Measurements from ENCODE around the gene THSD7A.
A peak's percentile ranks its signal among the peaks of the same experiment; 100 is the strongest.

THSD7A gene, protein sequence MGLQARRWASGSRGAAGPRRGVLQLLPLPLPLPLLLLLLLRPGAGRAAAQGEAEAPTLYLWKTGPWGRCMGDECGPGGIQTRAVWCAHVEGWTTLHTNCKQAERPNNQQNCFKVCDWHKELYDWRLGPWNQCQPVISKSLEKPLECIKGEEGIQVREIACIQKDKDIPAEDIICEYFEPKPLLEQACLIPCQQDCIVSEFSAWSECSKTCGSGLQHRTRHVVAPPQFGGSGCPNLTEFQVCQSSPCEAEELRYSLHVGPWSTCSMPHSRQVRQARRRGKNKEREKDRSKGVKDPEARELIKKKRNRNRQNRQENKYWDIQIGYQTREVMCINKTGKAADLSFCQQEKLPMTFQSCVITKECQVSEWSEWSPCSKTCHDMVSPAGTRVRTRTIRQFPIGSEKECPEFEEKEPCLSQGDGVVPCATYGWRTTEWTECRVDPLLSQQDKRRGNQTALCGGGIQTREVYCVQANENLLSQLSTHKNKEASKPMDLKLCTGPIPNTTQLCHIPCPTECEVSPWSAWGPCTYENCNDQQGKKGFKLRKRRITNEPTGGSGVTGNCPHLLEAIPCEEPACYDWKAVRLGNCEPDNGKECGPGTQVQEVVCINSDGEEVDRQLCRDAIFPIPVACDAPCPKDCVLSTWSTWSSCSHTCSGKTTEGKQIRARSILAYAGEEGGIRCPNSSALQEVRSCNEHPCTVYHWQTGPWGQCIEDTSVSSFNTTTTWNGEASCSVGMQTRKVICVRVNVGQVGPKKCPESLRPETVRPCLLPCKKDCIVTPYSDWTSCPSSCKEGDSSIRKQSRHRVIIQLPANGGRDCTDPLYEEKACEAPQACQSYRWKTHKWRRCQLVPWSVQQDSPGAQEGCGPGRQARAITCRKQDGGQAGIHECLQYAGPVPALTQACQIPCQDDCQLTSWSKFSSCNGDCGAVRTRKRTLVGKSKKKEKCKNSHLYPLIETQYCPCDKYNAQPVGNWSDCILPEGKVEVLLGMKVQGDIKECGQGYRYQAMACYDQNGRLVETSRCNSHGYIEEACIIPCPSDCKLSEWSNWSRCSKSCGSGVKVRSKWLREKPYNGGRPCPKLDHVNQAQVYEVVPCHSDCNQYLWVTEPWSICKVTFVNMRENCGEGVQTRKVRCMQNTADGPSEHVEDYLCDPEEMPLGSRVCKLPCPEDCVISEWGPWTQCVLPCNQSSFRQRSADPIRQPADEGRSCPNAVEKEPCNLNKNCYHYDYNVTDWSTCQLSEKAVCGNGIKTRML (N-terminal part only)

DNA sequence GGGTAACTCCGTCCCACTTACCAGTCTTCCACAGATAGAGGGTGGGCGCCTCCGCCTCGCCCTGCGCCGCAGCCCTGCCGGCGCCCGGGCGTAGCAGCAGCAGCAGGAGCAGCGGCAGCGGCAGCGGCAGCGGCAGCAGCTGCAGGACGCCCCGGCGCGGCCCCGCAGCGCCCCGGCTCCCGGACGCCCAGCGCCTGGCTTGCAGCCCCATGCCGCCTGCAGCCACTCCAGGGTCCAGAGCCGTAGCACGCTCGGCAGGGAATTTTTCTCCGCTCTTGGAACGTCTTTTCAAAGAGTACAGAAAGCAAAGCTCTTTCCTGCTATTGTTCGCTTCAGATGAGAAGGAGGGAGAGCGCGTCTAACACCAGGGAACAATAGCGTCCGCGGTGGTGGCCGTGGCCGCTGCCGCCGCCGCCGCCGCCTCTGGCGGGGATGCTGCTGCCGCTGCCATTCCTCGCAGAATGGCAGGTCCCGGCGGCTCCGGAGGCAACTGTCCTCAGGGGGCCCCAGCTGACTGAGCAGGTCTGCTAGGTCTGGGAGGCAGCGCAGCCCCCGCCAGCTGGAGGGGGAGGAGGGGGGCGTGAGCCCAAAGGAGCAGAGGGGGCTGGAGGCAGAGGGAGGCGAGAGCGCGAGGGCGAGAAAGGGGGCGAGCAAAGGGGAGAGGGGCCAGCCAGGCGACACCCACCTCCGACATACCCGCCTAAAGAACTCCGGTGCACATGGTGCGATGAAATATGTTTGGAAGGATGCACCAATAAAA is at the start of gene THSD7A:
Gene THSD7A (minus strand): TSS at position 463 of the 760 bp plus-strand sequence. CDS start 252 bp downstream, at position 211.
- FAIRE-seq, result no peak

DNA sequence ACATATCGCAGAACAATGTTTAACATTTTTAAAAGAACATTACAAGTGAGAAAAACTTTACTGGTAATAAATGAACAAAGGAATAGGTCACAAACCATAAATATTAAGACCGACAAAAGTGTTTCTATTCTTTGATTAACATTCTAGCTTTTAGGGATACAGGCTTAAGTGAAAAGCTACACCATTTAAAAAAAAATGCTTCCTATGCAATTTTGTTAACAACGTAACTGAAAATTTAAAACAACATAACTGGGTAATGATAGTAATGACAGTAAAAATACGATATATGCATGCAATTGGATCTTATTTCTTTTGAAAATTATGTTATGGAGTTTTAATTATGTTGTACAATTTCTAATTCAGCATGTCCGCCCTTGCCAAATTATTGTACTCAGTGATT is 49.7 kb upstream of the THSD7A start:
- FAIRE-seq, result no peak

- no peak for FAIRE-seq
Observed at GRCh38 chr7:11875635-11876034, 43.6 kb upstream of the THSD7A start.

- no peak for FAIRE-seq
Observed at GRCh38 chr7:11865671-11866070, 33.7 kb upstream of the THSD7A start.

DNA sequence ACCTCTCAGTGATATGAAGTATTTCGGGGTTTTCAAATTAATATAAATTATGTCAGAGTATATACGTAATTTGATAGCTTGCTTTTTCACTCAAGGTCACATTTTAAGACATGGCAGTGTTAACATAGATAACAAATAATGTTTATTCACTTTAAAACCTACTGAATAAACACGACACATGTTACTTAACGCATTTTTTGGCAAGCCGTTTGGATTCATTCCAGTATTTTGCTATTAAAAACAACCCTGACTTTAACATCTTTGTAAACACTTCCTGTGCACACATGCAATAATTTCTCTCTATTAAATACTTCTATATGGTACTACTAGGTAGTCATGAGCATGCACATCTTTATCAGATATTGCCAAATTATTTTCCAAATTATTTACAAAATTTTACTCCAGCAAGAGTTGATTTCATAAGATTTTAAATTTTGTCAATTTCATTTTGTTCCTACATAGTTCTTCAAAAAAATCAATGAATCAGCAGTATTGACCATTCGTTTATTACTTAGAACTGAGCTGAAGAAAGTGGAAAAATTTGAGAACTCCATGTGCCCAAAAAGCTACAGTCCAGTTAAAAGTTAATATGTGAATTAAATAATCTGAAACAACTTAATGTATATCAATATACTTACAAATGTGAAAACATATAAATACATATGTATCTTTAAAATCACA is 26.8 kb upstream of the THSD7A start:
- peak; percentile 86 for FAIRE-seq

DNA sequence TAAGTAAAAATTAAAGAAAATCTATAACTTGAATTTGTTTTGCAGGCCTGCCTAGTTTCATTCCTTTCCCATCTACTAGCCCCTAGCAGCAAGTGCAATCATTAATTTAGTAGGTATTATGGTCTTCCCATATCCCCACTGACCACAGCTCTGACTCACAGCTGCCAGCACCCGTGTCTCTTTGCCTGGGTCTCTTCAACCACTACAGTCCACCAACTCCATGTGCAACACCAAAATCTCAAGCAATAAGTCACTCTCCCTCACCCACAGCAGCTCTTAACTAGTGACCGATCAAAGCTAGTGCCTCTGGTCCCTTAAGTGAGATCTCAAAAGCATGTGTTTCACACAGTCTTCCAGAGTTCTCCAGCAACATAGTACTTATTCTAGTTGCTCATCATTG is 26.0 kb upstream of the THSD7A start:
- FAIRE-seq, result no peak

- no peak for FAIRE-seq
Observed at GRCh38 chr7:11848251-11848650, 16.3 kb upstream of the THSD7A start.

DNA sequence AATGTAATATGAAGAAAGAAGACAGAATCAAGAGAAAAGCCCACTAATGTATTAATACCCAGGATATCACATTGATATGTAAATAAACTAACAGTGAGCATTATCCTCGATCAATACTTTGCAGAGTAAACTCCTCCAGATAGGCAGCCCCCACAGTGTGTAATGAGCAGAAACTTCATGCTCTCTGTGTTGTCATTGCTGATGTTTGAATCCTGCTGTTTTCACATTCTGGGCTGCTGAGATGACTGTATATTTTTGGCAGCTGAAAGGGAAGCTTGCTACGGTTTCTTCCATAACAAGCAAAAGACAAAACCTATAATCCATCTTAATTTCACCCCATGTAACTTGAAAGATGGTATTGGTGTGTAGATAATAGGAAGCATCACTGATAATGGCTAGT is 15.3 kb upstream of the THSD7A start:
- FAIRE-seq, result no peak

- FAIRE-seq, result no peak
Observed at GRCh38 chr7:11846361-11846955, 14.5 kb upstream of the THSD7A start.

DNA sequence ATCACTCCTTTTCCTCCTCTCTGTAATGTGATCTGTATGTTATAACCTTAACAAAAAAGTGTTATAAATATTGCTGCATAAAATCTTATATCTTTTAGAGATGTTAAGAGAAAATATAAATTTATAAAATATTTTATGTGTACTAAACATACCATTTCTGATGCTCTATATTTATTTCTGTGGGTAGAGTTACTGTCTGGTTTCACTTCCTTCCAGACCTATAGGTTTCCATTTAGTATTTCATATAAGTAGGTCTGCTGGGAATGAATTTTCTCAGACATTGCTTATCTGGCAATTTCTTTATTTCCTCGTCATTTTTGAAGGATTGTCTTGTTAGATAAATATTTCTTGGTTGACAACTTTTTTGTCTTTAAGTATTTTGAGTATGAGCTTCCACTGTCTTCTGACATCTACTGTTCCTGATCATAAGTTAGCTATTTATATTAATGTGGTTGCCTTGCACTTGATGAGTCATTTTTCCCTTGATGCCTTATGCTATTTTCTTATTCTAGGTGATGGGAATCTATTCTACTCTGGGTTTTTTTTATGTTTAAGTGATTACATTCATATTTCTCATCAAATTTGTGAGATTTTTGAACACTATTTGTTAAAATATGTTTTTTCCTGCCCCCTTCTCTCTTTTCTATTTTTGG is 11.2 kb upstream of the THSD7A start:
- FAIRE-seq, result no peak

DNA sequence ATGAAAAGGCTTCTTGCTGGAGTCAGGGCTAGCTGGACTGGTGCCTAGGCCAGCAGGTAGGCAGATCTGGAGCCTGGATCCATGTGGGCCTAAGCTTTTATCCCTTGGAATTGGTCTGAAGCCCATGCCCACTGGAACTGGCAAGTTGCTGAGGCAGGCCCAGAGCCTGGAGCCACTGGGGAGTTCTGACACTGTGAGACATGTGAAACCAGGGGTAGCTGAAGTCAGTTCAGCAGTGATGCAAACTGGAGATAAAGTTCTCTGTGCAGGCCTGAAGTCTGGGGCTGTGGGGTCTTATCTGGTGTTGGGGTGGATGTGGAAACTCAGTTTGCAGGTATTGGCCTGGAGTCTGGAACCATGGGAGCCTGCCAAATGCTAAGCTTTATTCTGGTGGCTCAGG is 9.7 kb upstream of the THSD7A start:
- no peak for FAIRE-seq

DNA sequence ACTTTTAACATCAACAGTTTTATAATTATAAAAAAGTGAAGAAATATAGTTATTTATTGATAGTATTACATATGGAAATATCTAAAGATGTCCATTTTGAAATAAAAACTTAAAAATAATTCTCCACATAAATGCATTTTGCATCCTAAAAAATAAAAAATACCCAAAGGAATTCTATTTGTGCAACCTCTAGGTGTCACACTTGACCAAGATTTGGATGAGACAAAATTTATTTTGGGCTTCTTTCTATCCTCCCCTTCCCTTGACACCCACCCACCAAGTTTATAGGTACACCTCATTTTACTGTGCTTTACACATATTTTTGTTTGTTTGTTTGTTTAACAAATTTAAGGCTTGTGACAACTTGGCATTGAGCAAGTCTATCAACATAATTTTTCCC is 3.3 kb upstream of the THSD7A start:
- peak; percentile 92 for FAIRE-seq

- FAIRE-seq, result no peak
Observed at GRCh38 chr7:11833431-11833830, 1.4 kb upstream of the THSD7A start.

GRCh38 chr7:11831156-11831735 is 752 bp downstream of the THSD7A start:
- FAIRE-seq, result no peak

DNA sequence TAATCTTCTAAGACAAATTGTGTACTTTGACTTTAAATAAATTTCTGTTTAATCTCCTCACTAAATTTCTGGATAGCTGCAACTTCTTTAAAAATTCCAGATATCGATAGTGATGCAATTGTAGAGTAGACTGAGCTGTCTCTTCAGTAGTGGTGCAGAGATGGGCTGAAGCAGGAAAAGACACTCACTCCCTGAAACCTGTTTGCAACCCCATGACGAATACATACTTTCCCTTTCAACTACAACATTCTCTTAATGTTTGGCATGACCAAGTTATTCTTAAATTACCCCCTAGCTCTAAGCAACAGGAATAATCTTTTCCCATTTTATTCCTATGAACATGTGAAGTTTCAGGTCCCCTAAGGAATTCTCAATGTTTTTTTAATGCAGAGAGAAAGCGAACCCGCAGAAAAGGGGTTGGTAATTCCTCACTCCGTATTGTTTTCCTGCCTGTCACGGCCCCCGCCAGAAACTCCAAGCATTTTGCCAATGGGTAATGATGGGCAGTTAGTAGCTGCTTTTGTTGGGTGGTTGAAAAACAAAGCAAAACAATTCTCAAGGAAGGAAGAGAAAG is 1.3 kb downstream of the THSD7A start:
- FAIRE-seq, result peak; percentile 64

GRCh38 chr7:11829954-11830353 is 2.0 kb downstream of the THSD7A start:
- peak; percentile 91 for FAIRE-seq

DNA sequence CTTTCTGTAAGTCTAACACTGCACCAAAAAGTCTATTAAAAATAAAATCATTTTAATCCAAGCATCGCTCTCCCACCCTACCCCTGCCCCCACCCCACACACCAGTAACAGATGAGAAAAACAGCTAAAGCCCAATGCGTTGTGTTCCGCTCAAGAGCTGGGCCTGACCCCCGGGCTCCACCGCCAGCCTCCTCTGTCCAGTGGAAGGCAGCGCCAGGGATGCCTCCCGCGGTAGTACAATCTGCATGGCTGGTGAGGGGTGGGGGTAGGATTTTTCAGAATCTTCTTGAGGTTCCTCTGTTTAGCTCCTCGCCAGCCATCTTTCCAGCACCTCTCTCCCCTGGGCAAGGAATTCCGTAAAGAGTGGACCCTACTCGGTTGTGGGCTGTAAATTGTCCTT is 12.1 kb downstream of the THSD7A start:
- FAIRE-seq, result no peak

DNA sequence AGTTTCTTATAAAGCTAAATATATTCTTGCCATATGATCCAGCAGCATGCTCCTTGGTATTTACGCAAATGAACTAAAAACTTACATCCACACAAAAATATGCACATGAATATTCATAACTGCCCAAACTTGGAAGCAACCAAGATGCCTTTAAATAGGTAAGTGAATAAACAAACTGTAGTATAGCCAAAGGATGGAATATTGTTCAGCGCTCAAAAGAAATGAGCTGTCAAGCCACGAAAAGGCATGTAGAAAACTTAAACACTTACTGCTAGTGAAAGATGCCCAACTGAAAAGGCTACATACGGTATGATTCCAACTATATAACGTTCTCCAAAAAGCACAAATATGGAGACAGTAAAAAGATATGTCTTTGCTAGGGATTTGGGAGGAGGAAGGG is 12.7 kb downstream of the THSD7A start:
- FAIRE-seq, result no peak

DNA sequence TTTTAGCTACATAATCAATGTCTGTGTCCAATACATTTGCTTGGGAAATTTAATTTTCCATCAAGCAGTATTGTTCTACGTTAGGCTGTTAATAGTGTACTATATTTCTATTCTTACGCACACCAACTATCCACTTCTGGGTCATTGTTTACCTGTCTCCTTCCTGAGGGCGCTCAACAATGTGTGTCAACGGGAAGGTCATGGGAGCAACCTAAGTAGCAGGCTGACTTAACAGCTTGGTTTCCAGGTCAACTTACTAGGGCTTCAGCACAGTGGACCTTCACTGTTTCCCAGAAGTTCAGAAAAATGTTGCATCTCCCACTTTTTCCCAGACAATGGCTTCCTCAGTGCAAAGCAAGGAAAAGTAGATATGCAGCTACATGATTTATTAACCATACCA is 13.7 kb downstream of the THSD7A start:
- FAIRE-seq, result no peak

GRCh38 chr7:11817111-11817740 is 14.8 kb downstream of the THSD7A start:
- no peak for FAIRE-seq

All from islet of Langerhans (tissue), 1 donor.